Transverse colon (tissue), 4 donors: ENCODE results near the gene ZNF407. TPM values are rescaled to one million over a fixed set of nuclear protein-coding genes. Genes with fewer than 3 reads are reported as not detected.

Source experiments
- DNase-seq: peaks from one replicate; pipeline ENCODE4 v3.0.0-alpha.2; 2019
- H3K27ac ChIP-seq, 4 donors: fragments of 200-600 bp; sonication (generic); 2 replicates each; pipeline ENCODE4 v1.5.1; 2016 to 2018; ENCODE audit warnings: inconsistent platforms in 4 of 4
- H3K27me3 ChIP-seq: fragments of 200-600 bp; sonication (generic); 2 replicates; pipeline ENCODE4 v1.5.1; 2017; ENCODE audit warnings: inconsistent platforms
- H3K36me3 ChIP-seq, 4 donors: fragments of 200-600 bp; sonication (generic); 2 replicates each; pipeline ENCODE4 v1.5.1; 2017 to 2019; ENCODE audit warnings: inconsistent platforms in 4 of 4
- H3K4me1 ChIP-seq, 4 donors: fragments of 200-600 bp; sonication (generic); 2 replicates each; pipeline ENCODE4 v1.5.1; 2017 to 2020; ENCODE audit warnings: inconsistent platforms in 4 of 4
- H3K4me3 ChIP-seq, 4 donors: fragments of 200-600 bp; sonication (generic); 1 replicate in 1 of 4; 2 replicates in 3 of 4; pipeline versions ENCODE4 v1.5.1 to v1.6.1; 2017 to 2019; ENCODE audit warnings: inconsistent platforms in 4 of 4
- H3K9me3 ChIP-seq, 2 donors: fragments of 200-600 bp; sonication (generic); 2 replicates each; pipeline ENCODE4 v1.5.1; 2017 to 2019; ENCODE audit warnings: inconsistent platforms in 2 of 2
- EP300 ChIP-seq: sonication (generic); formaldehyde crosslinking; IDR thresholded peaks from one replicate; pipeline ENCODE4 v1.6.1; 2017; ENCODE audit warnings: antibody characterized with exemption, low read depth
- POLR2A ChIP-seq: fragments of 450-650 bp; IDR thresholded peaks from one replicate; pipeline ENCODE4 v1.6.1; 2016; ENCODE audit warnings: antibody characterized with exemption, mild to moderate bottlenecking, moderate library complexity
- POLR2AphosphoS5 ChIP-seq, 3 donors: sonication (generic); formaldehyde crosslinking; IDR thresholded peaks; one replicate each; pipeline ENCODE4 v1.6.1; 2016; ENCODE audit warnings: antibody characterized with exemption in 3 of 3
- WGBS, 2 donors: methylation state at CpG; one replicate each; pipeline ENCODE4 v1.1.5; 2018; ENCODE audit warnings: low coverage in 1 of 2; 5-methylcytosine and 5-hydroxymethylcytosine counted together
- in situ Hi-C, 4 donors: fragments of 200-750 bp; cut with MboI; loops; one replicate each; pipeline versions ENCODE4 v1.15.0 to v1.15.1; 2017; ENCODE audit warnings: low sequenced_read_pairs in 3 of 4, low pct_ligation_motif_present in 1 of 4, low pct_unique_long_range_greater_than_20kb in 1 of 4
- intact Hi-C: fragments of 100-400 bp; cut with DNase I; formaldehyde crosslinking; loops from one replicate; pipeline ENCODE4 v1.15.1; 2023; ENCODE audit warnings: low total_unique reads
- total RNA-seq, 4 donors: library from RNA; depleted of rRNA; stranded (reverse); fragments of >200 nt; gene quantifications; one replicate each; pipeline ENCODE4 v1.1.0, GENCODE V29; 2016
- TF ChIP-seq, protein P1 (sequence below), 5 experiments: fragments of 200-600 bp in 3 of 5; fragments of 450-650 bp in 2 of 5; sonication (generic) in 3 of 5; IDR thresholded peaks; 1 replicate in 2 of 5; 2 replicates in 3 of 5; pipeline ENCODE4 v1.5.1; 2016 to 2017; ENCODE audit warnings: antibody characterized with exemption in 5 of 5, inconsistent platforms in 3 of 5, mild to moderate bottlenecking in 2 of 5, moderate library complexity in 1 of 5

The ZNF407 gene
- total RNA-seq, 4 donors from 2014 or later, result 13.5 to 24.1 (median 20.1) TPM

GRCh38 chr18:75107931-75108276 lies 510.2 kb downstream of the ZNF407 start:
- no peaks in the 10 kb centered on the region for H3K4me1 ChIP-seq
- no peaks in the 10 kb centered on the region for H3K9me3 ChIP-seq
- DNase-seq, result no peak
- in situ Hi-C loops, result no loop called here
- no peaks in the 10 kb centered on the region for H3K27me3 ChIP-seq
- 80% methylated on average over 8 of the region's 8 CpGs; no CpG with 5 or more reads in 1 of the 2 donors for WGBS, 2 donors
- H3K36me3 ChIP-seq, result no peaks in the 10 kb centered on the region
- H3K4me3 ChIP-seq, result no peak overlapping the region
- intact Hi-C loops, result no loop called here
- no peak overlapping the region for H3K27ac ChIP-seq
- TF ChIP-seq EP300 (no peak), POLR2AphosphoS5 (IDR thresholded peaks at IDR 0.05) (no peak), POLR2A (no peak)
- TF ChIP-seq, protein P1, sequence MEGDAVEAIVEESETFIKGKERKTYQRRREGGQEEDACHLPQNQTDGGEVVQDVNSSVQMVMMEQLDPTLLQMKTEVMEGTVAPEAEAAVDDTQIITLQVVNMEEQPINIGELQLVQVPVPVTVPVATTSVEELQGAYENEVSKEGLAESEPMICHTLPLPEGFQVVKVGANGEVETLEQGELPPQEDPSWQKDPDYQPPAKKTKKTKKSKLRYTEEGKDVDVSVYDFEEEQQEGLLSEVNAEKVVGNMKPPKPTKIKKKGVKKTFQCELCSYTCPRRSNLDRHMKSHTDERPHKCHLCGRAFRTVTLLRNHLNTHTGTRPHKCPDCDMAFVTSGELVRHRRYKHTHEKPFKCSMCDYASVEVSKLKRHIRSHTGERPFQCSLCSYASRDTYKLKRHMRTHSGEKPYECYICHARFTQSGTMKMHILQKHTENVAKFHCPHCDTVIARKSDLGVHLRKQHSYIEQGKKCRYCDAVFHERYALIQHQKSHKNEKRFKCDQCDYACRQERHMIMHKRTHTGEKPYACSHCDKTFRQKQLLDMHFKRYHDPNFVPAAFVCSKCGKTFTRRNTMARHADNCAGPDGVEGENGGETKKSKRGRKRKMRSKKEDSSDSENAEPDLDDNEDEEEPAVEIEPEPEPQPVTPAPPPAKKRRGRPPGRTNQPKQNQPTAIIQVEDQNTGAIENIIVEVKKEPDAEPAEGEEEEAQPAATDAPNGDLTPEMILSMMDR (IDR thresholded peaks at IDR 0.05), result no peak

GRCh38 chr18:75108579-75109318 lies 511.1 kb downstream of the ZNF407 start:
- intact Hi-C loops (no loop called here), in situ Hi-C loops (no loop called here)
- Histone ChIP-seq H3K36me3 (no peaks in the 10 kb centered on the region), H3K27ac (no peak overlapping the region), H3K4me3 (no peak overlapping the region), H3K4me1 (no peaks in the 10 kb centered on the region), H3K9me3 (no peaks in the 10 kb centered on the region), H3K27me3 (no peaks in the 10 kb centered on the region)
- 85 to 86% methylated on average over 11 to 20 of the region's 20 CpGs for WGBS, 2 donors
- no peak for TF ChIP-seq POLR2AphosphoS5 (IDR thresholded peaks at IDR 0.05)
- no peak for TF ChIP-seq POLR2A
- TF ChIP-seq EP300, result no peak
- TF ChIP-seq, protein P1 (IDR thresholded peaks at IDR 0.05), result no peak
- DNase-seq, result no peak

DNA sequence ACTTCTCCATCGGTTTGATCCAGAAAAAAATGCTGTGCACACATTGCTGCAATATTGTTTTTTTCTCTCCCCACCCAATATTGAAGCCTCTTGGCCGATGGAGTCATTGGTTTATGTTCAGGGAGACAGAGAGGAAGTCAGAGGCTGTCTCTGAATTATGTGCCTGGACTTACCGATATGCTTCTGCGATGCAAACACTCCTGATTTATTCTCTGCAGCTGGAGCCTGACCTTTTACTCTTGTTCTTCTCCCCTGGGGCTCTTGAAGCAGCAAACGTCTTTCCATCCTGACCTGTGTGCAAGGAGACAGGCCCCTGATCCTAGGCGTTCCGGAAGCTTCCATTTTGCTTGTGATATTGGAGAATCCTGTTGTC lies 511.6 kb downstream of the ZNF407 start:
- H3K27ac ChIP-seq, result no peak overlapping the region
- H3K36me3 ChIP-seq, result no peaks in the 10 kb centered on the region
- H3K27me3 ChIP-seq, result no peaks in the 10 kb centered on the region
- WGBS, 2 donors, result 64 to 76% methylated on average over 4 to 7 of the region's 7 CpGs
- H3K9me3 ChIP-seq, result no peaks in the 10 kb centered on the region
- TF ChIP-seq, protein P1 (IDR thresholded peaks at IDR 0.05), result no peak
- TF ChIP-seq EP300, result no peak
- no peak for DNase-seq
- no peaks in the 10 kb centered on the region for H3K4me1 ChIP-seq
- in situ Hi-C loops, result no loop called here
- intact Hi-C loops, result no loop called here
- H3K4me3 ChIP-seq, result no peak overlapping the region

- H3K9me3 ChIP-seq, result no peaks in the 10 kb centered on the region
- TF ChIP-seq, protein P1 (IDR thresholded peaks at IDR 0.05), result no peak
- intact Hi-C loops (no loop called here), in situ Hi-C loops (no loop called here)
- H3K4me1 ChIP-seq, result no peaks in the 10 kb centered on the region
- DNase-seq, result no peak
- 93% methylated on average over 10 of the region's 10 CpGs; no CpG with 5 or more reads in 1 of the 2 donors for WGBS, 2 donors
- no peaks in the 10 kb centered on the region for H3K36me3 ChIP-seq
- H3K4me3 ChIP-seq, result no peak overlapping the region
- no peak overlapping the region for H3K27ac ChIP-seq
- H3K27me3 ChIP-seq, result no peaks in the 10 kb centered on the region
Measured at GRCh38 chr18:75109819-75110218, 512.1 kb downstream of the ZNF407 start.
